CD4-positive, CD25-positive, alpha-beta regulatory T cell (primary cell): ENCODE data around the gene SH3BP4. TPM values are rescaled to one million over a fixed set of nuclear protein-coding genes. Genes with fewer than 3 reads are reported as not detected.
A peak's percentile ranks its signal among the peaks of the same experiment; 100 is the strongest.

Experiments
- ATAC-seq, 2 donors: fragments of 150-1000 bp; cut with Tn5 transposase; one replicate each; pipeline ENCODE4 v1.10.0; 2021; ENCODE audit warnings: low read depth in 2 of 2, moderate number of reproducible peaks in 2 of 2, moderate library complexity in 1 of 2
- DNase-seq, 3 donors: peaks; one replicate each; pipeline versions ENCODE4 v3.0.0 to v3.0.0-alpha.2; 2012 to 2022; ENCODE audit warnings: mixed read lengths in 1 of 3
- H3K27ac ChIP-seq: one replicate; pipeline ENCODE4 v1.7.0; 2013; ENCODE audit warnings: mild to moderate bottlenecking, low read length; ENCODE audit not compliant: insufficient read depth, poor library complexity, severe bottlenecking
- H3K27me3 ChIP-seq: one replicate; pipeline ENCODE4 v1.7.0; 2013; ENCODE audit warnings: low read length; ENCODE audit not compliant: control insufficient read depth, insufficient read depth
- H3K36me3 ChIP-seq: one replicate; pipeline ENCODE4 v1.7.0; 2013; ENCODE audit warnings: mild to moderate bottlenecking, low read length, moderate library complexity; ENCODE audit not compliant: control insufficient read depth, insufficient read depth
- H3K4me1 ChIP-seq: 2 replicates; pipeline ENCODE4 v1.7.0; 2013; ENCODE audit warnings: mild to moderate bottlenecking, low read length; ENCODE audit not compliant: insufficient read depth, control insufficient read depth, poor library complexity, severe bottlenecking
- H3K4me3 ChIP-seq: one replicate; pipeline ENCODE4 v1.7.0; 2013; ENCODE audit warnings: low read depth, mild to moderate bottlenecking, low read length, moderate library complexity
- H3K9me3 ChIP-seq, 2 experiments: 1 replicate in 1 of 2; 2 replicates in 1 of 2; pipeline ENCODE4 v1.7.0; 2013; ENCODE audit warnings: low read length in 2 of 2, mild to moderate bottlenecking in 1 of 2, moderate library complexity in 1 of 2; ENCODE audit not compliant: control insufficient read depth in 2 of 2
- H3K27ac Mint-ChIP-seq, 3 donors: one replicate each; pipeline ENCODE4 v1.8.0; 2020 to 2022; ENCODE audit warnings: mild to moderate bottlenecking in 3 of 3, mixed read lengths in 3 of 3, moderate library complexity in 2 of 3
- H3K27me3 Mint-ChIP-seq: one replicate; pipeline ENCODE4 v1.8.0; 2022; ENCODE audit warnings: mild to moderate bottlenecking, mixed read lengths
- H3K36me3 Mint-ChIP-seq: one replicate; pipeline ENCODE4 v1.8.0; 2020; ENCODE audit warnings: mixed read lengths
- H3K4me1 Mint-ChIP-seq, 4 donors: one replicate each; pipeline ENCODE4 v1.8.0; 2020 to 2022; ENCODE audit warnings: mixed read lengths in 4 of 4, mild to moderate bottlenecking in 1 of 4
- H3K4me3 Mint-ChIP-seq, 4 donors: one replicate each; pipeline ENCODE4 v1.8.0; 2020 to 2022; ENCODE audit warnings: mild to moderate bottlenecking in 4 of 4, mixed read lengths in 4 of 4, moderate library complexity in 3 of 4
- H3K9me3 Mint-ChIP-seq, 7 donors: one replicate each; pipeline ENCODE4 v1.8.0; 2020 to 2022; ENCODE audit warnings: mixed read lengths in 7 of 7, mild to moderate bottlenecking in 3 of 7, moderate library complexity in 2 of 7
- polyA plus RNA-seq, 4 donors: library from polyadenylated mRNA; unstranded; fragments of 300-500 nt; fragmentation: Illumina TruSeq; gene quantifications; one replicate each; pipeline ENCODE4 v1.2.3, GENCODE V29; 2021
- total RNA-seq: library from RNA; stranded (reverse); gene quantifications from one replicate; pipeline ENCODE4 v1.2.3, GENCODE V29; 2022

Gene SH3BP4
- total and polyA plus RNA-seq, 5 donors from 2014 or later: 0.37 TPM; not detected in 4

DNA sequence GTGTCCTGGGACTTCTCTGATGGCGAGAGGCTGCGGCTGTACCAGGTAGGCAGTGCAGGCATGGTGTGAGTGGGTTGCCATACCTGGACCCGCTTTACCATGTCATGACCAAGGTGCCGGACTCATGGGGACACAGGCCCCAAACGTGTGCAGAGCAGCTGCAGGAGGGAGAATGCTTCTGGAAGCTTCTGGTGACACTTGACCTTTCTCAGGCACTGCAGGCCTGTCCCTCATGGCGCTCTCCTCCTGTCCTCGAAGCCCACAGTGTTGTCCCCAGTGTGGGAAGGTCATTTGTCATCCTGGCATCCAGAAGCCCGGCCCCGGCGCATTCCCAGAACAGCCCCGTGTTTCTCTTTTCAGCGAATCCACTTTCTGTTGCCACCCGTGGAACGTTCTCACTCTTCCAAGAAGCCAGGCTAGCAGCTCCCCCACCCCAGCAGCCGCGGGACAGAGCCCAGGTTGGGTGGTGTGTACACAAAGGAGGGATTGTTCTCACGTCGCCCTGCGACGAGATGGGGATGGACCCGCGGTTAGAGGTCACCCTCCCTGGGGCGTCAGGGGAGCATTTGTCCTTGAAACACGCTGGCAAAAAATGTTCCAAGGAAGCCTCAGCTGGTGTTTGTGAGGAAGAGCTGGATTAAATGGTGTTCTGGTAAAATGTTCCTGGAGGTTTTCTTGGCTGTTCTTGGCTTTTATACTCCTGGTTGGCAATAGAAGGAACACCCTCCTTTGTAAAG lies 43.7 kb downstream of the SH3BP4 start:
- no peak overlapping the region for H3K27ac ChIP-seq
- no peak for DNase-seq
- no peaks in the 10 kb centered on the region for H3K4me1 ChIP-seq
- ATAC-seq: no peak
- H3K4me1 Mint-ChIP-seq: peaks cover 0 to 4% (median 0%) of the 10 kb centered on the region in 4 donors
- no peak overlapping the region for H3K27ac Mint-ChIP-seq
- H3K27me3 ChIP-seq: no peaks in the 10 kb centered on the region
- H3K36me3 Mint-ChIP-seq: no peaks in the 10 kb centered on the region
- no peaks in the 10 kb centered on the region for H3K36me3 ChIP-seq
- no peak overlapping the region for H3K4me3 Mint-ChIP-seq
- H3K9me3 Mint-ChIP-seq: no peaks in the 10 kb centered on the region
- peaks cover 6% of the 10 kb centered on the region for H3K27me3 Mint-ChIP-seq
- no peak overlapping the region for H3K4me3 ChIP-seq
- no peaks in the 10 kb centered on the region for H3K9me3 ChIP-seq

DNA sequence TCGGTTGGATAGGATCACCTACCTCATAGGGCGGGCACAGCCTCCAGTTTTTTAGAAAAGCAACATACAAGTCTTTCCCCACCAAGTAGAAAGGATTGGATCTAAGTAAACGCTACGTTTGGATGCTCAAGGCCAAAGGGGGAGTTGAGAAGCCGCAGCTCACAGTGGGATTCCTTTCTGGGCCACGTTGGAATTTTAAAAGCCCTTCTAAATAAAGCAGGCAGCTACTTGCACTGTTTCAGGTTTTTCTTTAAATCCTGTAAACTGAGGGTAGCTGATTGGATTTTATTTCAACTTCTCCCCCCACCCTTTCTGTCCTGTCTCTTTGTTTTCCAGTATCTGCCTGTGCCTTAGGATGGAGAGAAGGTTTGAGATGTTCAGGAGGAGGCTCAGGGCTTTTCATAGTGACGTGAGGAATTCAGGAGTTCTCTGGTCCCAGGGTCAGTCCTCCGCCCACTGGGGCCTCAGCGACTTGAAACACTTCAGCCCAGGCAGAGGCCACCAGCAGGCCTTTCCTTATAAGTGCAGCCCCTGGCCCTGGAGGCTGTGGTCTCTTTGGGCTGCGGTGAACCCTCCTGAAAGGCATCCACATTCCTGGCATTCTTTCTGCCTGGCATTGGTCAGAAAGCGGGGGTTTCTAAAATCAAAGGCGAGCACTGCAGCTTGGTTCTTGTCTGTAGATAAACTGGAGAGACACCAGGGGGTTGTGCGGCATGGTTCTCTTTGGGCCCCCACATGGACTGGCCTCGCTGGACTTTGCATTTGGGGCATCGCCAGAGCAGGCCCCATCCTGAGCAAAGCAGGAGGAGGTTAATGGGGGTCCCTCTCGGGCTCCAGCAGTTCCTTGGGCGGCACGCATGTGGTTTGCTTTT lies 44.5 kb downstream of the SH3BP4 start:
- Histone ChIP-seq H3K36me3 (no peaks in the 10 kb centered on the region), H3K4me3 (no peak overlapping the region), H3K27me3 (no peaks in the 10 kb centered on the region), H3K27ac (no peak overlapping the region), H3K9me3 (no peaks in the 10 kb centered on the region), H3K4me1 (no peaks in the 10 kb centered on the region)
- Mint-ChIP-seq H3K4me3 (no peak overlapping the region), H3K9me3 (no peaks in the 10 kb centered on the region), H3K36me3 (no peaks in the 10 kb centered on the region), H3K27me3 (peaks cover 9% of the 10 kb centered on the region), H3K27ac (no peak overlapping the region), H3K4me1 (peaks cover 0 to 4% (median 0%) of the 10 kb centered on the region in 4 donors)
- DNase-seq (no peak), ATAC-seq (no peak)

GRCh38 chr2:234996941-234997270 lies 45.1 kb downstream of the SH3BP4 start:
- Mint-ChIP-seq H3K27me3 (peaks cover 10% of the 10 kb centered on the region), H3K9me3 (no peaks in the 10 kb centered on the region), H3K27ac (no peak overlapping the region), H3K36me3 (no peaks in the 10 kb centered on the region), H3K4me3 (no peak overlapping the region), H3K4me1 (peaks cover 0 to 4% (median 0%) of the 10 kb centered on the region in 4 donors)
- H3K27me3 ChIP-seq: no peaks in the 10 kb centered on the region
- H3K4me3 ChIP-seq: no peak overlapping the region
- DNase-seq (no peak), ATAC-seq (no peak)
- no peaks in the 10 kb centered on the region for H3K9me3 ChIP-seq
- H3K4me1 ChIP-seq: no peaks in the 10 kb centered on the region
- H3K36me3 ChIP-seq: no peaks in the 10 kb centered on the region
- no peak overlapping the region for H3K27ac ChIP-seq

- DNase-seq (no peak), ATAC-seq (no peak)
- H3K4me1 ChIP-seq: no peaks in the 10 kb centered on the region
- Mint-ChIP-seq H3K9me3 (no peaks in the 10 kb centered on the region), H3K36me3 (no peaks in the 10 kb centered on the region), H3K27me3 (peaks cover 10% of the 10 kb centered on the region), H3K4me1 (peaks cover 0 to 4% (median 0%) of the 10 kb centered on the region in 4 donors), H3K27ac (no peak overlapping the region), H3K4me3 (no peak overlapping the region)
- no peak overlapping the region for H3K4me3 ChIP-seq
- no peak overlapping the region for H3K27ac ChIP-seq
- no peaks in the 10 kb centered on the region for H3K27me3 ChIP-seq
- no peaks in the 10 kb centered on the region for H3K9me3 ChIP-seq
- no peaks in the 10 kb centered on the region for H3K36me3 ChIP-seq
Measured at GRCh38 chr2:234997389-234997788, 45.6 kb downstream of the SH3BP4 start.

- no peaks in the 10 kb centered on the region for H3K9me3 ChIP-seq
- H3K36me3 Mint-ChIP-seq: no peaks in the 10 kb centered on the region
Measured at GRCh38 chr2:234998404-234999211, 46.8 kb downstream of the SH3BP4 start.

DNA sequence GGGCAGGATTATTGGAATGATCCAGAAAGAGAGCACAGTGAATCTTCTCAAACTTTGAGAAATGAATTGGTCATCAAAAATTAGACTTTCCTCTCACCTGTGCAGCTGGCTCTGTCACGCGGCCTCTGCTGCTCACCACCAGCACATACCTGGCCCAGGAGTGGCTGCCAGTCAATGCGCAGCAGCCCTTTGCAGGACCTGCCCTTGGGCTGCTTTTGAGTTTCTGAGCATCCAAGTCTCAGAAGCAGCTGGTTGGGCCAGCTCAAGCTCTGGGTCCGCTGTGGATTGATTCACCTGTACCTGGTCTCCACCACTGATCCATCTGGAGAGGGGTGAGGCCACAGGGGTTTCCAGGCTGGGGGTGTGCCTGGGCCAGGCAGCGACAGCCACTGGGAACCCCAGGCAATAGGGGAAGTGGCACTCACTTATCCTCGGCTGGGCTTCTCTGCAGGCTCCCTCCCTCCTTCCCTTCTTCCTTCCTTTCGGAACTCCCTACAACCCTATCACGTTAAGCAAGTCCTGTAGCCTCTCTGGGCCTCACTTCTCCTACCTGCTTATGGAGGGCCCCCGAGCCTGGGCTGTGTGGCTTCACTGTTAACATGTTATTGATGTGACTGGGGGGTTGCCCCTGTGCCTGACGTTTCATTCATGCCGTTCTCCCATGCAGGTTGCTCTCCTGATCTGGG lies 48.1 kb downstream of the SH3BP4 start:
- Histone ChIP-seq H3K36me3 (no peaks in the 10 kb centered on the region), H3K27me3 (no peaks in the 10 kb centered on the region), H3K4me3 (no peak overlapping the region), H3K9me3 (no peaks in the 10 kb centered on the region), H3K27ac (no peak overlapping the region), H3K4me1 (no peaks in the 10 kb centered on the region)
- H3K4me1 Mint-ChIP-seq: no peaks in the 10 kb centered on the region
- H3K4me3 Mint-ChIP-seq: no peak overlapping the region
- no peaks in the 10 kb centered on the region for H3K36me3 Mint-ChIP-seq
- ATAC-seq (no peak), DNase-seq (no peak)
- H3K9me3 Mint-ChIP-seq: no peaks in the 10 kb centered on the region
- H3K27me3 Mint-ChIP-seq: peaks cover 4% of the 10 kb centered on the region
- H3K27ac Mint-ChIP-seq: peak overlapping the region in 1 of 3 donors; percentile 26

More at GRCh38 chr2:234998404-234999211, 46.8 kb downstream of the SH3BP4 start:
- Histone ChIP-seq H3K4me3 (no peak overlapping the region), H3K27ac (no peak overlapping the region), H3K36me3 (no peaks in the 10 kb centered on the region), H3K4me1 (no peaks in the 10 kb centered on the region), H3K27me3 (no peaks in the 10 kb centered on the region)
- Mint-ChIP-seq H3K27me3 (peaks cover 10% of the 10 kb centered on the region), H3K4me1 (peaks cover 0 to 4% (median 0%) of the 10 kb centered on the region in 4 donors), H3K4me3 (no peak overlapping the region), H3K27ac (no peak overlapping the region), H3K9me3 (no peaks in the 10 kb centered on the region)
- ATAC-seq (no peak), DNase-seq (no peak)
